Measurements from ENCODE around the gene TSC2. TPM values are rescaled to one million over a fixed set of nuclear protein-coding genes. Genes with fewer than 3 reads are reported as not detected.

Gene TSC2
- total and polyA plus RNA-seq, 2 of the 13 experiments (the other 11 are each of a cell fraction or from before 2014, with no cell fraction given) = 19.6 to 40.4 TPM

DNA sequence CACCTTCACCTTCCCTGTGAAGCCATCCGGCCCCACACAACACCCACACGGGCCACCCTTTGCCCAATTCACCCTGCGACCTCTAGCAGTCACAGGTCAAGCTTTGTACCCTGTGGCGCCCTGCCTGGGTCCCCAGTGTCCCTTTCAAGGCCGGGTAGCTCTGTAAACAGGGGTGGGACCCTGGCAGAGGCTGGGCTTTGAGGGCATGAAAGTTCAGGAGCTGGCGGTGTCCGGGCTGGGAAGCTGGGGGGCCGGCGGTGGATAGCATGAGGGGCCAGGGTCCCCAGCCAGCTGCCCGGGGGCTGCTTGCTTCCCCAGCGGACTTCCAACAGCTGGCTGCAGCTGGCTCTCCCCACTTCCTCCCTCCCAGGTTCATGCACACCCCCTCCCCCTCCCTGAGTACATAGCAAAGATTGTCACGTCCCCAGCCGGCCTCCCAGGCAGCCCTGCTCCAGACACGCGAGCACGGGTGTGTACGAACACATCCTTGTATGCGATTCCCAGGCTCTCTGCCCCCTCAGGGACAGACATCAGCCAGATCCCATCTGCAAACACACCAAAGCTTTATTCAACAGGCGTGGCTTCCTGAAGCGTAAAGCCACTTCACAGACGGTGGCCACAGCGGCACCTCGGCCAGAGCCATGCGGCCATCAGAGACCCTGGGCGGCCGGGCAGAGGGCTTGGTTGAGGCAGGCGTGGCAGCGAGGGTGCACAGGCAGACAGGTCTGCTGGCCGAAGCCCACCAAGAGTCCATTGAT lies 8.3 kb upstream of the TSC2 start (continued):
- TF ChIP-seq, protein P1, sequence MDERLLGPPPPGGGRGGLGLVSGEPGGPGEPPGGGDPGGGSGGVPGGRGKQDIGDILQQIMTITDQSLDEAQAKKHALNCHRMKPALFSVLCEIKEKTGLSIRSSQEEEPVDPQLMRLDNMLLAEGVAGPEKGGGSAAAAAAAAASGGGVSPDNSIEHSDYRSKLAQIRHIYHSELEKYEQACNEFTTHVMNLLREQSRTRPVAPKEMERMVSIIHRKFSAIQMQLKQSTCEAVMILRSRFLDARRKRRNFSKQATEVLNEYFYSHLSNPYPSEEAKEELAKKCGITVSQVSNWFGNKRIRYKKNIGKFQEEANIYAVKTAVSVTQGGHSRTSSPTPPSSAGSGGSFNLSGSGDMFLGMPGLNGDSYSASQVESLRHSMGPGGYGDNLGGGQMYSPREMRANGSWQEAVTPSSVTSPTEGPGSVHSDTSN (CRISPR knock-in tag; IDR thresholded peaks at IDR 0.05) = no peak
- TF ChIP-seq NONO (IDR thresholded peaks at IDR 0.05) (no peak), NONO (CRISPR knock-in tag; conservative IDR thresholded peaks at IDR 0.05) (peak; percentile 89), ZSCAN9 (CRISPR knock-in tag; IDR thresholded peaks at IDR 0.05; ENCODE audit: borderline replicate concordance) (peak; percentile 48; the same call in 1 of the 2 replicates), FOXK1 (CRISPR knock-in tag; IDR thresholded peaks at IDR 0.05; ENCODE audit: borderline replicate concordance, low read depth) (peak; percentile 56; the same call in 1 of the 2 replicates), BCL6 (CRISPR knock-in tag; IDR thresholded peaks at IDR 0.05) (peak; percentile 70), ZNF337 (CRISPR knock-in tag; IDR thresholded peaks at IDR 0.05; ENCODE audit: borderline replicate concordance, low read depth) (no peak), PCBP1 (IDR thresholded peaks at IDR 0.05; ENCODE audit: borderline replicate concordance, low read depth, low read length) (no peak; the same call in 1 of the 2 replicates), HOXA3 (CRISPR knock-in tag; IDR thresholded peaks at IDR 0.05) (peak; percentile 67), SKI (IDR thresholded peaks at IDR 0.05; ENCODE audit: partially characterized antibody) (peak; percentile 93), NR3C1 (CRISPR knock-in tag; IDR thresholded peaks at IDR 0.05) (no peak), PRPF4 (IDR thresholded peaks at IDR 0.05; ENCODE audit: low read depth, low read length, poor library complexity, severe bottlenecking) (no peak), ZSCAN30 (CRISPR knock-in tag; IDR thresholded peaks at IDR 0.05) (no peak), ZNF598 (CRISPR knock-in tag; IDR thresholded peaks at IDR 0.05; ENCODE audit: borderline replicate concordance) (0 out of 2 replicates have a peak, but pooled peaks have one; percentile 13), ZNF33B (CRISPR knock-in tag; IDR thresholded peaks at IDR 0.05) (no peak)
- TF ChIP-seq, protein P2, sequence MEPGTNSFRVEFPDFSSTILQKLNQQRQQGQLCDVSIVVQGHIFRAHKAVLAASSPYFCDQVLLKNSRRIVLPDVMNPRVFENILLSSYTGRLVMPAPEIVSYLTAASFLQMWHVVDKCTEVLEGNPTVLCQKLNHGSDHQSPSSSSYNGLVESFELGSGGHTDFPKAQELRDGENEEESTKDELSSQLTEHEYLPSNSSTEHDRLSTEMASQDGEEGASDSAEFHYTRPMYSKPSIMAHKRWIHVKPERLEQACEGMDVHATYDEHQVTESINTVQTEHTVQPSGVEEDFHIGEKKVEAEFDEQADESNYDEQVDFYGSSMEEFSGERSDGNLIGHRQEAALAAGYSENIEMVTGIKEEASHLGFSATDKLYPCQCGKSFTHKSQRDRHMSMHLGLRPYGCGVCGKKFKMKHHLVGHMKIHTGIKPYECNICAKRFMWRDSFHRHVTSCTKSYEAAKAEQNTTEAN (CRISPR knock-in tag; conservative IDR thresholded peaks at IDR 0.05) = peak; percentile 50
- TF ChIP-seq, protein P3, sequence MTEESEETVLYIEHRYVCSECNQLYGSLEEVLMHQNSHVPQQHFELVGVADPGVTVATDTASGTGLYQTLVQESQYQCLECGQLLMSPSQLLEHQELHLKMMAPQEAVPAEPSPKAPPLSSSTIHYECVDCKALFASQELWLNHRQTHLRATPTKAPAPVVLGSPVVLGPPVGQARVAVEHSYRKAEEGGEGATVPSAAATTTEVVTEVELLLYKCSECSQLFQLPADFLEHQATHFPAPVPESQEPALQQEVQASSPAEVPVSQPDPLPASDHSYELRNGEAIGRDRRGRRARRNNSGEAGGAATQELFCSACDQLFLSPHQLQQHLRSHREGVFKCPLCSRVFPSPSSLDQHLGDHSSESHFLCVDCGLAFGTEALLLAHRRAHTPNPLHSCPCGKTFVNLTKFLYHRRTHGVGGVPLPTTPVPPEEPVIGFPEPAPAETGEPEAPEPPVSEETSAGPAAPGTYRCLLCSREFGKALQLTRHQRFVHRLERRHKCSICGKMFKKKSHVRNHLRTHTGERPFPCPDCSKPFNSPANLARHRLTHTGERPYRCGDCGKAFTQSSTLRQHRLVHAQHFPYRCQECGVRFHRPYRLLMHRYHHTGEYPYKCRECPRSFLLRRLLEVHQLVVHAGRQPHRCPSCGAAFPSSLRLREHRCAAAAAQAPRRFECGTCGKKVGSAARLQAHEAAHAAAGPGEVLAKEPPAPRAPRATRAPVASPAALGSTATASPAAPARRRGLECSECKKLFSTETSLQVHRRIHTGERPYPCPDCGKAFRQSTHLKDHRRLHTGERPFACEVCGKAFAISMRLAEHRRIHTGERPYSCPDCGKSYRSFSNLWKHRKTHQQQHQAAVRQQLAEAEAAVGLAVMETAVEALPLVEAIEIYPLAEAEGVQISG (CRISPR knock-in tag; IDR thresholded peaks at IDR 0.05) = peak; percentile 70
- TF ChIP-seq, protein P4, sequence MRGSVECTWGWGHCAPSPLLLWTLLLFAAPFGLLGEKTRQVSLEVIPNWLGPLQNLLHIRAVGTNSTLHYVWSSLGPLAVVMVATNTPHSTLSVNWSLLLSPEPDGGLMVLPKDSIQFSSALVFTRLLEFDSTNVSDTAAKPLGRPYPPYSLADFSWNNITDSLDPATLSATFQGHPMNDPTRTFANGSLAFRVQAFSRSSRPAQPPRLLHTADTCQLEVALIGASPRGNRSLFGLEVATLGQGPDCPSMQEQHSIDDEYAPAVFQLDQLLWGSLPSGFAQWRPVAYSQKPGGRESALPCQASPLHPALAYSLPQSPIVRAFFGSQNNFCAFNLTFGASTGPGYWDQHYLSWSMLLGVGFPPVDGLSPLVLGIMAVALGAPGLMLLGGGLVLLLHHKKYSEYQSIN (CRISPR knock-in tag; IDR thresholded peaks at IDR 0.05; ENCODE audit: borderline replicate concordance) = no peak
- TF ChIP-seq, protein P5, sequence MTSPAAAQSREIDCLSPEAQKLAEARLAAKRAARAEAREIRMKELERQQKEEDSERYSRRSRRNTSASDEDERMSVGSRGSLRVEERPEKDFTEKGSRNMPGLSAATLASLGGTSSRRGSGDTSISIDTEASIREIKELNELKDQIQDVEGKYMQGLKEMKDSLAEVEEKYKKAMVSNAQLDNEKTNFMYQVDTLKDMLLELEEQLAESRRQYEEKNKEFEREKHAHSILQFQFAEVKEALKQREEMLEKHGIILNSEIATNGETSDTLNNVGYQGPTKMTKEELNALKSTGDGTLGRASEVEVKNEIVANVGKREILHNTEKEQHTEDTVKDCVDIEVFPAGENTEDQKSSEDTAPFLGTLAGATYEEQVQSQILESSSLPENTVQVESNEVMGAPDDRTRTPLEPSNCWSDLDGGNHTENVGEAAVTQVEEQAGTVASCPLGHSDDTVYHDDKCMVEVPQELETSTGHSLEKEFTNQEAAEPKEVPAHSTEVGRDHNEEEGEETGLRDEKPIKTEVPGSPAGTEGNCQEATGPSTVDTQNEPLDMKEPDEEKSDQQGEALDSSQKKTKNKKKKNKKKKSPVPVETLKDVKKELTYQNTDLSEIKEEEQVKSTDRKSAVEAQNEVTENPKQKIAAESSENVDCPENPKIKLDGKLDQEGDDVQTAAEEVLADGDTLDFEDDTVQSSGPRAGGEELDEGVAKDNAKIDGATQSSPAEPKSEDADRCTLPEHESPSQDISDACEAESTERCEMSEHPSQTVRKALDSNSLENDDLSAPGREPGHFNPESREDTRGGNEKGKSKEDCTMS (CRISPR knock-in tag; conservative IDR thresholded peaks at IDR 0.05) = no peak
- TF ChIP-seq, protein P6, sequence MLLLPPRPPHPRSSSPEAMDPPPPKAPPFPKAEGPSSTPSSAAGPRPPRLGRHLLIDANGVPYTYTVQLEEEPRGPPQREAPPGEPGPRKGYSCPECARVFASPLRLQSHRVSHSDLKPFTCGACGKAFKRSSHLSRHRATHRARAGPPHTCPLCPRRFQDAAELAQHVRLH (CRISPR knock-in tag; IDR thresholded peaks at IDR 0.05; ENCODE audit: borderline replicate concordance, low read depth) = peak; percentile 76; the same call in 1 of the 2 replicates
